ENCODE measurements around the gene CBLN3.
"Not testable (repeated sequence)": the region's sequence is repeated elsewhere in the genome, so short reads cannot be mapped to it uniquely, and the experiment has no call there.

The CBLN3 gene

GRCh38 chr14:24403294-24403998 lies 26.0 kb downstream of the CBLN3 start:
- no peak for DNase-seq (ENCODE audit: low read depth in 2 of 2)

GRCh38 chr14:24401810-24402702 lies 27.4 kb downstream of the CBLN3 start:
- no peak for DNase-seq (ENCODE audit: low read depth in 2 of 2)

- no peak for DNase-seq (ENCODE audit: low read depth in 2 of 2)
These were observed 29.3 kb downstream of the CBLN3 start for GRCh38 chr14:24399999-24400718.

GRCh38 chr14:24399447-24399822 lies 30.0 kb downstream of the CBLN3 start:
- DNase-seq (ENCODE audit: low read depth in 2 of 2), result no peak

GRCh38 chr14:24398653-24399446 lies 30.6 kb downstream of the CBLN3 start, which contains the start of gene NYNRIN:
Gene NYNRIN, plus strand, starts transcription at chr14:24399003. Its CDS starts 244 bp downstream, at chr14:24399247.
- DNase-seq (ENCODE audit: low read depth in 2 of 2), result no peak

- no peak for DNase-seq (ENCODE audit: low read depth in 2 of 2)
These were observed 31.2 kb downstream of the CBLN3 start for GRCh38 chr14:24398293-24398652.

- no peak for DNase-seq (ENCODE audit: low read depth in 2 of 2)
These were observed 31.7 kb downstream of the CBLN3 start for GRCh38 chr14:24397639-24398292.

GRCh38 chr14:24395609-24396582 lies 33.6 kb downstream of the CBLN3 start:
- DNase-seq (ENCODE audit: low read depth in 2 of 2), result no peak

- DNase-seq (ENCODE audit: low read depth in 2 of 2), result no peak
These were observed 35.2 kb downstream of the CBLN3 start for GRCh38 chr14:24394275-24394674.

- no peak for DNase-seq (ENCODE audit: low read depth in 2 of 2)
These were observed 37.0 kb downstream of the CBLN3 start for GRCh38 chr14:24392325-24393091.

- DNase-seq (ENCODE audit: low read depth in 2 of 2), result no peak
These were observed 38.6 kb downstream of the CBLN3 start for GRCh38 chr14:24390701-24391468.

- DNase-seq (ENCODE audit: low read depth in 2 of 2), result no peak
These were observed 40.1 kb downstream of the CBLN3 start for GRCh38 chr14:24389226-24389848.

- no peak for DNase-seq (ENCODE audit: low read depth in 2 of 2)
These were observed 40.8 kb downstream of the CBLN3 start for GRCh38 chr14:24388474-24389179.

GRCh38 chr14:24387579-24387978 lies 41.9 kb downstream of the CBLN3 start:
- DNase-seq (ENCODE audit: low read depth in 2 of 2), result not testable (repeated sequence)

GRCh38 chr14:24387009-24387345 lies 42.5 kb downstream of the CBLN3 start:
- no peak for DNase-seq (ENCODE audit: low read depth in 2 of 2)

GRCh38 chr14:24385524-24385923 lies 43.9 kb downstream of the CBLN3 start:
- no peak for DNase-seq (ENCODE audit: low read depth in 2 of 2)

- no peak for DNase-seq (ENCODE audit: low read depth in 2 of 2)
These were observed 45.3 kb downstream of the CBLN3 start for GRCh38 chr14:24384169-24384568.
